Liver (tissue), 3 donors: Measurements from ENCODE around the gene HOXB3.

Experiments
- FOXA1 ChIP-seq: IDR thresholded peaks from 2 replicates; pipeline ENCODE4 v1.6.1; 2016; ENCODE audit warnings: antibody characterized with exemption
- REST ChIP-seq: IDR thresholded peaks from 2 replicates; pipeline ENCODE4 v1.6.1; 2016; ENCODE audit warnings: antibody characterized with exemption, mild to moderate bottlenecking
- RXRA ChIP-seq, 2 donors: IDR thresholded peaks; 2 replicates each; pipeline ENCODE4 v1.6.1; 2017 to 2018; ENCODE audit warnings: antibody characterized with exemption in 2 of 2, mild to moderate bottlenecking in 1 of 2
- SP1 ChIP-seq: IDR thresholded peaks from 2 replicates; pipeline ENCODE4 v1.6.1; 2018; ENCODE audit warnings: antibody characterized with exemption, mild to moderate bottlenecking
- TAF1 ChIP-seq: conservative IDR thresholded peaks from 2 replicates; pipeline ENCODE4 v1.6.1; 2016; ENCODE audit warnings: antibody characterized with exemption, mild to moderate bottlenecking
- TF ChIP-seq, protein P1 (sequence below): fragments of 150-350 bp; IDR thresholded peaks from 2 replicates; pipeline ENCODE4 v1.5.1; 2017; ENCODE audit warnings: improper control_type of control experiment, low read depth, low read length; ENCODE audit not compliant: missing input control
- TF ChIP-seq, protein P2 (sequence below): IDR thresholded peaks from 2 replicates; pipeline ENCODE4 v1.6.1; 2016; ENCODE audit warnings: antibody characterized with exemption
- donor health status: healthy.
- donor health status: healthy.

- TF ChIP-seq, protein P1, sequence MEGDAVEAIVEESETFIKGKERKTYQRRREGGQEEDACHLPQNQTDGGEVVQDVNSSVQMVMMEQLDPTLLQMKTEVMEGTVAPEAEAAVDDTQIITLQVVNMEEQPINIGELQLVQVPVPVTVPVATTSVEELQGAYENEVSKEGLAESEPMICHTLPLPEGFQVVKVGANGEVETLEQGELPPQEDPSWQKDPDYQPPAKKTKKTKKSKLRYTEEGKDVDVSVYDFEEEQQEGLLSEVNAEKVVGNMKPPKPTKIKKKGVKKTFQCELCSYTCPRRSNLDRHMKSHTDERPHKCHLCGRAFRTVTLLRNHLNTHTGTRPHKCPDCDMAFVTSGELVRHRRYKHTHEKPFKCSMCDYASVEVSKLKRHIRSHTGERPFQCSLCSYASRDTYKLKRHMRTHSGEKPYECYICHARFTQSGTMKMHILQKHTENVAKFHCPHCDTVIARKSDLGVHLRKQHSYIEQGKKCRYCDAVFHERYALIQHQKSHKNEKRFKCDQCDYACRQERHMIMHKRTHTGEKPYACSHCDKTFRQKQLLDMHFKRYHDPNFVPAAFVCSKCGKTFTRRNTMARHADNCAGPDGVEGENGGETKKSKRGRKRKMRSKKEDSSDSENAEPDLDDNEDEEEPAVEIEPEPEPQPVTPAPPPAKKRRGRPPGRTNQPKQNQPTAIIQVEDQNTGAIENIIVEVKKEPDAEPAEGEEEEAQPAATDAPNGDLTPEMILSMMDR: no peak
- TF ChIP-seq SP1: no peak
- TF ChIP-seq FOXA1: no peak
- no peak for TF ChIP-seq REST
- TF ChIP-seq, protein P2, sequence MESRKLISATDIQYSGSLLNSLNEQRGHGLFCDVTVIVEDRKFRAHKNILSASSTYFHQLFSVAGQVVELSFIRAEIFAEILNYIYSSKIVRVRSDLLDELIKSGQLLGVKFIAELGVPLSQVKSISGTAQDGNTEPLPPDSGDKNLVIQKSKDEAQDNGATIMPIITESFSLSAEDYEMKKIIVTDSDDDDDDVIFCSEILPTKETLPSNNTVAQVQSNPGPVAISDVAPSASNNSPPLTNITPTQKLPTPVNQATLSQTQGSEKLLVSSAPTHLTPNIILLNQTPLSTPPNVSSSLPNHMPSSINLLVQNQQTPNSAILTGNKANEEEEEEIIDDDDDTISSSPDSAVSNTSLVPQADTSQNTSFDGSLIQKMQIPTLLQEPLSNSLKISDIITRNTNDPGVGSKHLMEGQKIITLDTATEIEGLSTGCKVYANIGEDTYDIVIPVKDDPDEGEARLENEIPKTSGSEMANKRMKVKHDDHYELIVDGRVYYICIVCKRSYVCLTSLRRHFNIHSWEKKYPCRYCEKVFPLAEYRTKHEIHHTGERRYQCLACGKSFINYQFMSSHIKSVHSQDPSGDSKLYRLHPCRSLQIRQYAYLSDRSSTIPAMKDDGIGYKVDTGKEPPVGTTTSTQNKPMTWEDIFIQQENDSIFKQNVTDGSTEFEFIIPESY: no peak
- TF ChIP-seq RXRA (IDR thresholded peaks at IDR 0.05): no peak
- TF ChIP-seq TAF1: no peak
Observed at GRCh38 chr17:48599354-48599753, 9.3 kb upstream of the HOXB3 start.
